HepG2 (cell line): ENCODE measurements around the gene CDK18. TPM values are rescaled to one million over a fixed set of nuclear protein-coding genes. Genes with fewer than 3 reads are reported as not detected.
A peak's percentile ranks its signal among the peaks of the same experiment; 100 is the strongest.

Source experiments
- BCL6 ChIP-seq: IDR thresholded peaks from 2 replicates; pipeline ENCODE4 v1.6.1; 2016; ENCODE audit warnings: missing genetic modification reagents, missing compliant biosample characterization
- HMGA1 ChIP-seq: sonication (generic); formaldehyde crosslinking; conservative IDR thresholded peaks from 2 replicates; pipeline ENCODE4 v1.4.0; 2020; ENCODE audit warnings: missing genetic modification reagents
- HNF1A ChIP-seq, 2 experiments: sonication (generic) in 1 of 2; formaldehyde crosslinking in 1 of 2; IDR thresholded peaks; 2 replicates each; pipeline versions ENCODE4 v1.4.0 to v1.6.1; 2016 to 2020; ENCODE audit warnings: borderline replicate concordance in 1 of 2, low read depth in 1 of 2, mild to moderate bottlenecking in 1 of 2, missing genetic modification reagents in 1 of 2
- KDM5A ChIP-seq: fragments of 200-600 bp; sonication (generic); IDR thresholded peaks from 2 replicates; pipeline ENCODE4 v1.7.0; 2018; ENCODE audit warnings: antibody characterized with exemption, mild to moderate bottlenecking, low read length, borderline replicate concordance
- ONECUT2 ChIP-seq: sonication (generic); formaldehyde crosslinking; IDR thresholded peaks from 2 replicates; pipeline ENCODE4 v1.4.0; 2020; ENCODE audit warnings: missing genetic modification reagents
- PRDM15 ChIP-seq: sonication (generic); formaldehyde crosslinking; IDR thresholded peaks from 2 replicates; pipeline ENCODE4 v1.4.0; 2020; ENCODE audit warnings: missing genetic modification reagents
- RAD51 ChIP-seq: fragments of 450-650 bp; IDR thresholded peaks from 2 replicates; pipeline ENCODE4 v1.6.1; 2016; ENCODE audit warnings: borderline replicate concordance
- SIN3A ChIP-seq: IDR thresholded peaks from 2 replicates; pipeline ENCODE4 v1.6.1; 2011; ENCODE audit warnings: low read depth, mild to moderate bottlenecking, control low read depth, low read length, borderline replicate concordance
- SKI ChIP-seq: fragments of 450-650 bp; IDR thresholded peaks from one replicate; pipeline ENCODE4 v1.6.1; 2018; ENCODE audit warnings: mild to moderate bottlenecking; ENCODE audit not compliant: partially characterized antibody
- TBL1XR1 ChIP-seq: fragments of 150-350 bp; IDR thresholded peaks from 2 replicates; pipeline ENCODE4 v1.6.1; 2014; ENCODE audit warnings: borderline replicate concordance, low read length; ENCODE audit not compliant: partially characterized antibody
- TBX2 ChIP-seq: sonication (generic); formaldehyde crosslinking; IDR thresholded peaks from 2 replicates; pipeline ENCODE4 v1.5.0; 2020; ENCODE audit warnings: missing genetic modification reagents, mild to moderate bottlenecking, borderline replicate concordance
- TGIF2 ChIP-seq: IDR thresholded peaks from 2 replicates; pipeline ENCODE4 v1.6.1; 2016; ENCODE audit warnings: control low read depth, missing compliant biosample characterization
- TP53 ChIP-seq: sonication (generic); formaldehyde crosslinking; conservative IDR thresholded peaks from 2 replicates; pipeline ENCODE4 v1.4.0; 2020; ENCODE audit warnings: missing genetic modification reagents
- WIZ ChIP-seq: sonication (generic); formaldehyde crosslinking; IDR thresholded peaks from 2 replicates; pipeline ENCODE4 v1.5.1; 2020; ENCODE audit warnings: mild to moderate bottlenecking, missing genetic modification reagents
- ZBTB8A ChIP-seq: sonication (generic); formaldehyde crosslinking; IDR thresholded peaks from 2 replicates; pipeline ENCODE4 v1.4.0; 2020; ENCODE audit warnings: mild to moderate bottlenecking, low read depth, missing genetic modification reagents, borderline replicate concordance
- ZC3H4 ChIP-seq: sonication (generic); formaldehyde crosslinking; IDR thresholded peaks from 2 replicates; pipeline ENCODE4 v1.4.0; 2020; ENCODE audit warnings: missing genetic modification reagents, borderline replicate concordance
- ZNF124 ChIP-seq: sonication (generic); formaldehyde crosslinking; IDR thresholded peaks from 2 replicates; pipeline ENCODE4 v1.4.0; 2020; ENCODE audit warnings: missing genetic modification reagents
- ZNF333 ChIP-seq: sonication (generic); formaldehyde crosslinking; IDR thresholded peaks from 2 replicates; pipeline ENCODE4 v1.4.0; 2020; ENCODE audit warnings: mild to moderate bottlenecking, missing genetic modification reagents, borderline replicate concordance
- ZNF335 ChIP-seq: sonication (generic); formaldehyde crosslinking; IDR thresholded peaks from 2 replicates; pipeline ENCODE4 v1.4.0; 2020; ENCODE audit warnings: missing genetic modification reagents
- polyA plus RNA-seq, 8 experiments: library from polyadenylated mRNA; depleted of rRNA in 3 of 8; stranded (reverse) in 7 of 8; unstranded in 1 of 8; fragments of >200 nt; fragmentation: Illumina TruSeq in 4 of 8; extraction: Trizol in 4 of 8; gene quantifications; 2 replicates each; pipeline versions ENCODE4 v1.2.1 to v1.2.3, GENCODE V29; 2011 to 2016; ENCODE audit warnings: low read depth in 4 of 8, missing spikeins in 1 of 8, mixed read lengths in 1 of 8; ENCODE audit not compliant: insufficient read depth in 1 of 8
- total RNA-seq, 5 experiments: library from RNA; depleted of rRNA; stranded (reverse); fragments of >200 nt; fragmentation: Illumina TruSeq; extraction: Trizol; gene quantifications; 2 replicates each; pipeline ENCODE4 v1.2.3, GENCODE V29; 2016; ENCODE audit warnings: low read depth in 1 of 5

Gene CDK18
- total and polyA plus RNA-seq, 2 of the 13 experiments (the other 11 are each of a cell fraction or from before 2014, with no cell fraction given): 6.4 to 38.8 TPM

GRCh38 chr1:205484985-205485967 lies 19.2 kb upstream of the CDK18 start (continued):
- no peak for TF ChIP-seq ZNF333 (CRISPR knock-in tag)
- TF ChIP-seq HNF1A (IDR thresholded peaks at IDR 0.05; ENCODE audit: low read depth): no peak
- peak; percentile 49; the same call in 1 of the 2 replicates for TF ChIP-seq HNF1A (CRISPR knock-in tag; IDR thresholded peaks at IDR 0.05; ENCODE audit: borderline replicate concordance)
- no peak for TF ChIP-seq SIN3A
- peak; percentile 89 for TF ChIP-seq SKI
- no peak for TF ChIP-seq ZNF335 (CRISPR knock-in tag)
- peak; percentile 47 for TF ChIP-seq TBL1XR1
- peak; percentile 85 for TF ChIP-seq TBX2 (CRISPR knock-in tag)
- TF ChIP-seq ZC3H4 (CRISPR knock-in tag): no peak
- TF ChIP-seq ZBTB8A (CRISPR knock-in tag): no peak
- TF ChIP-seq PRDM15: no peak
- TF ChIP-seq KDM5A: no peak
- no peak for TF ChIP-seq TP53 (CRISPR knock-in tag)
- TF ChIP-seq WIZ: no peak
- TF ChIP-seq BCL6 (CRISPR knock-in tag): peak; percentile 63
- TF ChIP-seq ZNF124 (CRISPR knock-in tag): peak; percentile 77; the same call in 1 of the 2 replicates
- TF ChIP-seq TGIF2: peak; percentile 48; the same call in 1 of the 2 replicates
- TF ChIP-seq ONECUT2 (CRISPR knock-in tag): no peak
- no peak for TF ChIP-seq HMGA1 (CRISPR knock-in tag)
- no peak for TF ChIP-seq RAD51
